Transverse colon (tissue), 4 donors: ENCODE data around the gene GLMP.

Source experiments
- EP300 ChIP-seq: sonication (generic); formaldehyde crosslinking; IDR thresholded peaks from one replicate; pipeline ENCODE4 v1.6.1; 2017; ENCODE audit warnings: antibody characterized with exemption, low read depth
- POLR2A ChIP-seq: fragments of 450-650 bp; IDR thresholded peaks from one replicate; pipeline ENCODE4 v1.6.1; 2016; ENCODE audit warnings: antibody characterized with exemption, mild to moderate bottlenecking, moderate library complexity
- POLR2AphosphoS5 ChIP-seq, 3 donors: sonication (generic); formaldehyde crosslinking; IDR thresholded peaks; one replicate each; pipeline ENCODE4 v1.6.1; 2016; ENCODE audit warnings: antibody characterized with exemption in 3 of 3
- TF ChIP-seq, protein P1 (sequence below), 5 experiments: fragments of 200-600 bp in 3 of 5; fragments of 450-650 bp in 2 of 5; sonication (generic) in 3 of 5; IDR thresholded peaks; 1 replicate in 2 of 5; 2 replicates in 3 of 5; pipeline ENCODE4 v1.5.1; 2016 to 2017; ENCODE audit warnings: antibody characterized with exemption in 5 of 5, inconsistent platforms in 3 of 5, mild to moderate bottlenecking in 2 of 5, moderate library complexity in 1 of 5

DNA sequence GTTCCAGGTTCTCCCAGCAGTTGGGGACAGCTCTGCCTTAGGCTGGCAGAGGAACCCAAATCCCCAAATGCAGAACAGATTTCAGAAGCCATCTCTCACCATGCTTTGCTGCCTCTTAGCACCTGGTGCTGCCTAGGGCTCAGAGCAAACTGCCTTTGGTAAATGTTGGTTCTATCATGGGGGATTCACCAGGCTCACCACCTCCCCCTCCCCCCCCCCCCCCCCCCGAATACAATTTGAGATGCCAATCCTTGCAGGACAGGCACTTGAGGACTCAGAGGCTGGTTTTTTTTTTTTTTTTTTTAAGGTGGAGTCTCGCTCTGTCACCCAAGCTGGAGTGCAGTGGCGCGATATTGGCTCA is 47.2 kb downstream of the GLMP start:
- TF ChIP-seq POLR2A (no peak), POLR2AphosphoS5 (IDR thresholded peaks at IDR 0.05) (no peak), EP300 (no peak)
- TF ChIP-seq, protein P1, sequence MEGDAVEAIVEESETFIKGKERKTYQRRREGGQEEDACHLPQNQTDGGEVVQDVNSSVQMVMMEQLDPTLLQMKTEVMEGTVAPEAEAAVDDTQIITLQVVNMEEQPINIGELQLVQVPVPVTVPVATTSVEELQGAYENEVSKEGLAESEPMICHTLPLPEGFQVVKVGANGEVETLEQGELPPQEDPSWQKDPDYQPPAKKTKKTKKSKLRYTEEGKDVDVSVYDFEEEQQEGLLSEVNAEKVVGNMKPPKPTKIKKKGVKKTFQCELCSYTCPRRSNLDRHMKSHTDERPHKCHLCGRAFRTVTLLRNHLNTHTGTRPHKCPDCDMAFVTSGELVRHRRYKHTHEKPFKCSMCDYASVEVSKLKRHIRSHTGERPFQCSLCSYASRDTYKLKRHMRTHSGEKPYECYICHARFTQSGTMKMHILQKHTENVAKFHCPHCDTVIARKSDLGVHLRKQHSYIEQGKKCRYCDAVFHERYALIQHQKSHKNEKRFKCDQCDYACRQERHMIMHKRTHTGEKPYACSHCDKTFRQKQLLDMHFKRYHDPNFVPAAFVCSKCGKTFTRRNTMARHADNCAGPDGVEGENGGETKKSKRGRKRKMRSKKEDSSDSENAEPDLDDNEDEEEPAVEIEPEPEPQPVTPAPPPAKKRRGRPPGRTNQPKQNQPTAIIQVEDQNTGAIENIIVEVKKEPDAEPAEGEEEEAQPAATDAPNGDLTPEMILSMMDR (IDR thresholded peaks at IDR 0.05), result no peak
